Chondrocyte (in vitro differentiated cells): Measurements from ENCODE around the gene ADGRG4. TPM values are rescaled to one million over a fixed set of nuclear protein-coding genes. Genes with fewer than 3 reads are reported as not detected.

Experiments
- DNase-seq: peaks from one replicate; pipeline ENCODE4 v3.0.0; 2021; ENCODE audit warnings: mixed read lengths, low spot score
- H3K27ac Mint-ChIP-seq: one replicate; pipeline ENCODE4 v1.8.0; 2021; ENCODE audit warnings: mild to moderate bottlenecking, moderate library complexity, mixed read lengths; ENCODE audit not compliant: unreplicated experiment
- H3K27me3 Mint-ChIP-seq: 2 replicates; pipeline ENCODE4 v1.8.0; 2021; ENCODE audit warnings: low read depth, mixed read lengths
- H3K36me3 Mint-ChIP-seq: 2 replicates; pipeline ENCODE4 v1.8.0; 2021; ENCODE audit warnings: low read depth, mixed read lengths
- H3K4me1 Mint-ChIP-seq: 2 replicates; pipeline ENCODE4 v1.8.0; 2021; ENCODE audit warnings: low read depth, mild to moderate bottlenecking, mixed read lengths
- H3K4me3 Mint-ChIP-seq: one replicate; pipeline ENCODE4 v1.8.0; 2021; ENCODE audit warnings: mild to moderate bottlenecking, moderate library complexity, mixed read lengths; ENCODE audit not compliant: unreplicated experiment
- H3K9me3 Mint-ChIP-seq: 2 replicates; pipeline ENCODE4 v1.8.0; 2021; ENCODE audit warnings: low read depth, mixed read lengths
- CTCF ChIP-seq: fragments of 200-600 bp; sonication (generic); IDR thresholded peaks from 2 replicates; pipeline ENCODE4 v1.5.0; 2021; ENCODE audit warnings: antibody characterized with exemption, mild to moderate bottlenecking, moderate library complexity
- total RNA-seq: library from RNA; stranded (reverse); gene quantifications from 3 replicates; pipeline ENCODE4 v1.2.1, GENCODE V29; 2021

The ADGRG4 gene
- total RNA-seq, 1 donor from 2014 or later, result 0.30 TPM

GRCh38 chrX:136266828-136267227, 33.9 kb upstream of the ADGRG4 start:
- no peak overlapping the region for H3K4me3 Mint-ChIP-seq
- no peak for DNase-seq
- H3K27me3 Mint-ChIP-seq, result no peaks in the 10 kb centered on the region
- H3K4me1 Mint-ChIP-seq, result peaks cover 30% of the 10 kb centered on the region
- TF ChIP-seq CTCF, result no peak
- H3K27ac Mint-ChIP-seq, result no peak overlapping the region
- no peaks in the 10 kb centered on the region for H3K36me3 Mint-ChIP-seq
- no peaks in the 10 kb centered on the region for H3K9me3 Mint-ChIP-seq

DNA sequence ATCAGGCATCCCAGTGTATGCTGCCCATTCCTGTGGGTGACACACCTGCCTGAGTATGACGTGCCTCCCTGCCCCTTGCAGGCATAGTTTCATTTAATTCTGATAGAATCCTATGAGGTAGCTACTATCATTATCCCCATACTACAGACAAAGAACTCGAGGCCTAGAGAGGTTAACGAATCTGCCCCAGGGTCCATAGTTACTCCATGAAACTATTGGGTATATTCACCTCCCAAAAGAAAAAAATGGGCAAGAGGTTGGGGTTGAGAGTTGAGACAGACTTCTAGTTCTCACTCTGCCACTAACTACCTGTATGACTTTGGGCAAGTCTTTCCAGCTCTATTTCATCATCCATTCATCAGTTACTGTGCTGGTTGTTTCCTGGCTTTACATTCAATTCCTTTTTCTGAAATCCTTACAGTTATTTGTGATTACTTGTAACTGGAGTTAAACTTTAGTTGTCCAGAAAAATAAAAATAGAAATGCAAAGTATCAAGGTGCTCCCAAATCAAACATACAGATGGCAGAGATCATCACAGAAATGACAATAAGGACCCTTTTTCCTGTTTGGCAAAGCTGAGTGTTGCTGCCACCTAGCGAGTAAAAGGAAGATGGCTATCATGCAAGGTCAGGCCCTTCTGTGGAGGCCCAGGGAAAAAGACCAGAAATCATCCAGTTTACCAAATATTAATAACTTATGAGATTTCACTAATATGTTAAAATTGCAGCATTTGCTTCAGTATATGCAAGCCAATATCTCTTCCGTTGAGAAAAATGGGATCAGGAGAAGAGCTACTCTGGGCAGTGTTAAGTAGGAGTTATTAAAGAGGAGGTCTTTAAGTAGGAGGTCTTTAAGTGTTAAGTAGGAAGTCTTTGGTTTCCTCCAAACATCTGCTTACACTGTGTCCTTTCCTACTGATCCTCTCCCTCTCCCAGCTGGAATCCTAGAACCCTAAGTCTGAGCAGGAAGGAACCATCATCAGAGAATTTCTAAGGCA, 32.4 kb upstream of the ADGRG4 start:
- Mint-ChIP-seq H3K27ac (no peak overlapping the region), H3K4me3 (no peak overlapping the region), H3K4me1 (peaks cover 15% of the 10 kb centered on the region), H3K36me3 (no peaks in the 10 kb centered on the region), H3K9me3 (no peaks in the 10 kb centered on the region), H3K27me3 (no peaks in the 10 kb centered on the region)
- no peak for DNase-seq
- peak; percentile 89 for TF ChIP-seq CTCF

DNA sequence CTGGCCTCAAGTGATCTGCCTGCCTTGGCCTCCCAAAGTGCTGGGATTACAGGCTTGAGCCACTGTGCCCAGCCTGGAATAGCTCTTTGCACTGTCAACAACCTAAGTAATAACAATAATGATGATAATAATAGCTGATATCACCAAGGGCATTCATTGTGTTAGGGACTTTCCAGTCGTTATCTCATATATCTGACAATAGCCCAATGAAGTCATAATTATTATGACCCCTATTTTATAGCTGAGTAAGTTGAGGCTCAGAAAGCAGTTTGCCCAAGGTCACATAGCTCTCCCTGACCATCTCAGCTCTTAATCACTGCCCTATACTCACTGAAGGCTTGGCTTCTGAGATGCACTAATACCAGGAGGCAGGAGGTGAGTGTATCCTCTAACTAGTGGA, 30.8 kb upstream of the ADGRG4 start:
- Mint-ChIP-seq H3K27me3 (no peaks in the 10 kb centered on the region), H3K27ac (no peak overlapping the region), H3K4me3 (no peak overlapping the region), H3K36me3 (no peaks in the 10 kb centered on the region), H3K4me1 (peaks cover 12% of the 10 kb centered on the region), H3K9me3 (no peaks in the 10 kb centered on the region)
- TF ChIP-seq CTCF, result no peak
- no peak for DNase-seq

- Mint-ChIP-seq H3K4me3 (no peak overlapping the region), H3K36me3 (no peaks in the 10 kb centered on the region), H3K27me3 (no peaks in the 10 kb centered on the region), H3K4me1 (peaks cover under 1% of the 10 kb centered on the region), H3K9me3 (no peaks in the 10 kb centered on the region), H3K27ac (no peak overlapping the region)
- DNase-seq, result no peak
- TF ChIP-seq CTCF, result no peak
Observed at GRCh38 chrX:136271300-136271699, 29.5 kb upstream of the ADGRG4 start.

DNA sequence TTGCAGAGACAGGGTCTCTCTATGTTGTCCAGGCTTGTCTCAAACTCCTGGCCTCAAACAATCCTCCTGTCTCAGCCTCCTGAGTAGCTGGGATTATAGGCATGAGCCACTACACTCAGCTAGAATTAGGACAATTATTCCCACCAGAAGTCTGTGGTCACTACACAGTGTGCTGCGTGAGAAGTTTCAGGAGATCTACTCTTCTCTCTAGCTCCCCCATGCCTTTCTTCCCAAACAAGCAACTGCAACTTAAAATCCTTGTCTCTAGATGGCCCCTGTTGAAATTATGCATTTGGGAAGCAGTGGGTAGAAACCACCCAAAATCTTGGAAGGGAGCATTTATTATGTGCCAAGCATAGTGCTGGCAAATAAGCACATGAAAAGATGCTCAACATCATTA, 28.4 kb upstream of the ADGRG4 start:
- Mint-ChIP-seq H3K4me3 (no peak overlapping the region), H3K36me3 (no peaks in the 10 kb centered on the region), H3K27me3 (no peaks in the 10 kb centered on the region), H3K9me3 (no peaks in the 10 kb centered on the region), H3K4me1 (no peaks in the 10 kb centered on the region), H3K27ac (no peak overlapping the region)
- TF ChIP-seq CTCF, result peak; percentile 48
- no peak for DNase-seq
